Ectodermal cell (in vitro differentiated cells): Measurements from ENCODE around the gene NLGN2.

Experiments used
- H3K27ac ChIP-seq: 2 replicates; pipeline ENCODE4 v1.7.0; 2013; ENCODE audit warnings: mild to moderate bottlenecking, low read depth, low read length; ENCODE audit not compliant: insufficient read depth, poor library complexity, severe bottlenecking
- H3K27me3 ChIP-seq: 2 replicates; pipeline ENCODE4 v1.7.0; 2013; ENCODE audit warnings: mild to moderate bottlenecking, low read length; ENCODE audit not compliant: insufficient read depth, control insufficient read depth, poor library complexity, severe bottlenecking
- H3K36me3 ChIP-seq: one replicate; pipeline ENCODE4 v1.7.0; 2013; ENCODE audit warnings: low read length; ENCODE audit not compliant: control insufficient read depth, insufficient read depth
- H3K4me1 ChIP-seq: one replicate; pipeline ENCODE4 v1.7.0; 2013; ENCODE audit warnings: low read length; ENCODE audit not compliant: control insufficient read depth, insufficient read depth
- H3K4me3 ChIP-seq: 2 replicates; pipeline ENCODE4 v1.7.0; 2013; ENCODE audit warnings: low read depth, low read length, control low read depth; ENCODE audit not compliant: insufficient read depth
- H3K9me3 ChIP-seq: 2 replicates; pipeline ENCODE4 v1.7.0; 2013; ENCODE audit warnings: mild to moderate bottlenecking, low read length, moderate library complexity; ENCODE audit not compliant: control insufficient read depth
- WGBS, 2 experiments: methylation state at CpG; one replicate each; pipeline ENCODE4 v1.1.7; 2013; ENCODE audit warnings: missing lambda C conversion rate in 2 of 2; 5-methylcytosine and 5-hydroxymethylcytosine counted together

Gene NLGN2

GRCh38 chr17:7425756-7426155 lies 18.1 kb downstream of the NLGN2 start:
- no peak overlapping the region for H3K27ac ChIP-seq
- H3K4me3 ChIP-seq = no peak overlapping the region
- H3K9me3 ChIP-seq = no peaks in the 10 kb centered on the region
- 87 to 89% methylated on average over 8 of the region's 8 CpGs for WGBS, 2 experiments
- peaks cover 3% of the 10 kb centered on the region for H3K4me1 ChIP-seq
- no peaks in the 10 kb centered on the region for H3K27me3 ChIP-seq
- no peaks in the 10 kb centered on the region for H3K36me3 ChIP-seq

GRCh38 chr17:7426203-7426863 lies 18.7 kb downstream of the NLGN2 start:
- 94 to 95% methylated on average over 33 of the region's 33 CpGs for WGBS, 2 experiments
- Histone ChIP-seq H3K27ac (no peak overlapping the region), H3K4me1 (no peaks in the 10 kb centered on the region), H3K4me3 (no peak overlapping the region), H3K9me3 (no peaks in the 10 kb centered on the region), H3K27me3 (no peaks in the 10 kb centered on the region), H3K36me3 (no peaks in the 10 kb centered on the region)

GRCh38 chr17:7426896-7427489 lies 19.3 kb downstream of the NLGN2 start:
- Histone ChIP-seq H3K36me3 (no peaks in the 10 kb centered on the region), H3K27ac (no peak overlapping the region), H3K4me3 (no peak overlapping the region), H3K4me1 (no peaks in the 10 kb centered on the region), H3K9me3 (no peaks in the 10 kb centered on the region), H3K27me3 (no peaks in the 10 kb centered on the region)
- WGBS, 2 experiments = 93 to 94% methylated on average over 29 of the region's 29 CpGs

DNA sequence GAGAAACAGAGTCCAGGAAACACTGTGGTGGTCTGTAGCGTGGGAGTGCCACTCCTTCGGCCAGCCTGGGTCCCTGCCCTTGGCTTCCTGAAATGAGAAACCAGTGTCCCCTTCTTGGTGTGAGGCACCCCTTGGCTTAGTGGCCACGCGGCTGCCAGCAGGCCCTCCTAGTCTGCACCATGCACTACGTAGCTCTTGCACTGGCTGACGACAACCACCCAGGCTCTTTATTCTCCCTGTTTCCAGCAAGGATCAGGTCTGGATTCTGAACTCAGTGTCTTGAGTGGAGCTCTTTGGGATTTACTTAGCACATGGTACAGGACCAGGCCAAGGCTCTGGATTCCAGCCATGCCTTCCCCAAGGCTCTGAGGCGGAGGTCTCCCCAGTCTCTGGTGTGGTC lies 19.9 kb downstream of the NLGN2 start:
- WGBS, 2 experiments = 90 to 91% methylated on average over 7 of the region's 7 CpGs
- H3K27me3 ChIP-seq = no peaks in the 10 kb centered on the region
- no peak overlapping the region for H3K27ac ChIP-seq
- H3K4me3 ChIP-seq = no peak overlapping the region
- no peaks in the 10 kb centered on the region for H3K4me1 ChIP-seq
- no peaks in the 10 kb centered on the region for H3K36me3 ChIP-seq
- no peaks in the 10 kb centered on the region for H3K9me3 ChIP-seq

DNA sequence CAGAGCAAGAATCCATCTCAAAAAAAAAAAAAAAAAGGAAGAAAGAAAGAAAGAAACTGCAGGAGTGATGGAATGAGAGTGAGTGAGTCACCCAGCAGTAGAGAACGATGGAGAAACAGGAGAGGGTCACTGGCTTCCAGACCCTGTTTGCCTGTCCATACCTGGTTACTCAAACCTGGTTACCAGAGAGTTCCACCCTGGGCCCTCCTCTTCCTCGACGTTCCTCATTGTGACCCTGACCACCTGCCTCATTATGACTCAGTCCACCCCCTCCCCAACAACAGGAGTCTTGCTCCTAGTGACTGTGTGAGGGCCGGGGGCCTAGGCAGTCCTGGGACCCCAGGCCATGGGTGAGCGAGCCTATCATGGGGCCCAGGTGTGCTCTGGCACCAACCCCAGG lies 20.9 kb downstream of the NLGN2 start, which contains the start of gene SPEM3:
SPEM3 (plus strand) TSS at position 301 of the 400 bp plus-strand sequence; CDS start at position 347, 46 bp downstream.
- Histone ChIP-seq H3K27me3 (no peaks in the 10 kb centered on the region), H3K36me3 (no peaks in the 10 kb centered on the region), H3K4me3 (no peak within 1 kb of the TSS), H3K27ac (no peak within 1 kb of the TSS), H3K4me1 (no peaks in the 10 kb centered on the region), H3K9me3 (no peaks in the 10 kb centered on the region)
- 74 to 77% methylated on average over 5 of the region's 5 CpGs for WGBS, 2 experiments

DNA sequence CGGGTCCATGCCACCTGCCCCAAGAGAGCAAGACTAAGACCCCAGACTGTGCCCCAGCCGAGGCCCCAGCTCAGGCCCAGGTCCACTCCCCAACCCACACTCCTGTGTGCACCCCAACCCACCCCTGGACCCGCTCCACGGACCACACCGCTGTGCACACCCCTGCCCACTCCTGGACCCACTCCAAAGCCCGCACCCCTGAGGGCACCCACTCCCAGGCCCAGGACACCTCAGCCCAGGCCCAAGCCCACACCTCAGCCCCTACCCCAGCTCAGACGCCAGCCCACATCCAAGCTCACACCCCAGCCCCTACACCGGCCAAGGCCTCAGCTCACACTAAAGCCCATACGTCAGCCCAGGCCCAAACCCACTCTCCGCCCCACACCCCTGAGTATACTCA lies 22.1 kb downstream of the NLGN2 start:
- Histone ChIP-seq H3K27ac (no peak overlapping the region), H3K4me3 (no peak overlapping the region), H3K27me3 (no peaks in the 10 kb centered on the region), H3K36me3 (no peaks in the 10 kb centered on the region), H3K4me1 (no peaks in the 10 kb centered on the region), H3K9me3 (no peaks in the 10 kb centered on the region)
- WGBS, 2 experiments = 91% methylated on average over 10 of the region's 10 CpGs

DNA sequence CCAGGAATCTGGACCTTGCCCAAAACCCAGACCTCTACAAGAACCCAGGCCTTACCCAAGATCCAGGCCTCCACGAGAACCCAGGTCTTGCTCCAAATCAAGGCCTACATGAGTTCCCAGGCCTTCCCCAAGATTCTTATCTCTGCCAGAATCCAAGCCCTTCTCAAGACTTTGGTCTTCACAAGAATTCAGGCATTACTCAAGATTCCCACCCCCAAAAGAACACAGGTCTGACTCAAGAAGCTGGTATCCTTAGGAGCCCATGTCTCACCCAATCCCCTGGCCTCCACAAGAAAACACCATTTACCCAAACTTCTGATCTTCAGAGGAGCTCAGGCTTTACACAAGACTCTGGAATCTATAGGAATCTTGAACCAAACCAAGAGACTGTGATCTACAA lies 23.6 kb downstream of the NLGN2 start:
- no peak overlapping the region for H3K4me3 ChIP-seq
- H3K9me3 ChIP-seq = no peaks in the 10 kb centered on the region
- peaks cover 10% of the 10 kb centered on the region for H3K27me3 ChIP-seq
- H3K27ac ChIP-seq = no peak overlapping the region
- no peaks in the 10 kb centered on the region for H3K4me1 ChIP-seq
- WGBS, 2 experiments = 86 to 89% methylated on average over 1 of the region's 1 CpG
- no peaks in the 10 kb centered on the region for H3K36me3 ChIP-seq

- H3K36me3 ChIP-seq = no peaks in the 10 kb centered on the region
- 92 to 93% methylated on average over 11 of the region's 11 CpGs for WGBS, 2 experiments
- H3K9me3 ChIP-seq = no peaks in the 10 kb centered on the region
- no peak overlapping the region for H3K27ac ChIP-seq
- peaks cover 21% of the 10 kb centered on the region for H3K27me3 ChIP-seq
- no peaks in the 10 kb centered on the region for H3K4me1 ChIP-seq
- no peak overlapping the region for H3K4me3 ChIP-seq
Observed at GRCh38 chr17:7432296-7432695, 24.7 kb downstream of the NLGN2 start.

GRCh38 chr17:7435676-7436555 lies 28.3 kb downstream of the NLGN2 start:
- no peaks in the 10 kb centered on the region for H3K36me3 ChIP-seq

More at GRCh38 chr17:7435676-7436555, 28.3 kb downstream of the NLGN2 start:
- WGBS, 2 experiments = 5% methylated on average over 49 of the region's 49 CpGs
- no peaks in the 10 kb centered on the region for H3K9me3 ChIP-seq
- H3K27ac ChIP-seq = no peak overlapping the region
- H3K4me3 ChIP-seq = peak overlapping the region; percentile 57
- H3K4me1 ChIP-seq = peaks cover 16% of the 10 kb centered on the region
- H3K27me3 ChIP-seq = peaks cover 48% of the 10 kb centered on the region
